Activated CD4-positive, CD25-positive, alpha-beta regulatory T cell treated with anti-CD3 and anti-CD28 coated beads, Interleukin-2, amount 50 U/mL, for 16 hours (primary cell): ENCODE results near the gene PAK6.

Experiments used
- DNase-seq: peaks from one replicate; pipeline ENCODE4 v3.0.0-alpha.2; 2020; ENCODE audit warnings: low read depth, low spot score

PAK6 gene

GRCh38 chr15:40241269-40242212, 2.7 kb downstream of the PAK6 start:
- no peak for DNase-seq

DNA sequence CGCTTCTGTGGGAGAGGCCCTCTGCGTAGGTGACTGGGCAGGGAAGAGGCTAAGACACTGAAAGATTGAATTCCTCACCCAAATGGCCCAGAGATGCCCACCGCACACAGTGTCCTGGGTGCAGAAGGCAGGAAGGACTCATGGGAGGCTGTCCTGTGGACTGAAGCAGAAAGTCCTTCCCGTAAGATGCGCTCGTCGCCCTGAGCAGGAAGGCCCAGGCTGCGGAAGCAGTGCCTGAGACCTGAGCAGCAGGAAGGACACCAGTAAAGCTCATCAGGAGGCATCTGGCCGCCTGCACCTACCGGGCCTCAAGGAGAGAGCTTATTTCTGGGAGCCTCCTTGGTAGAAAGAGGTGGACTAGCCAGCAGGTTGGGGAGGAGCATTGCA, 3.3 kb downstream of the PAK6 start:
- DNase-seq: no peak

DNA sequence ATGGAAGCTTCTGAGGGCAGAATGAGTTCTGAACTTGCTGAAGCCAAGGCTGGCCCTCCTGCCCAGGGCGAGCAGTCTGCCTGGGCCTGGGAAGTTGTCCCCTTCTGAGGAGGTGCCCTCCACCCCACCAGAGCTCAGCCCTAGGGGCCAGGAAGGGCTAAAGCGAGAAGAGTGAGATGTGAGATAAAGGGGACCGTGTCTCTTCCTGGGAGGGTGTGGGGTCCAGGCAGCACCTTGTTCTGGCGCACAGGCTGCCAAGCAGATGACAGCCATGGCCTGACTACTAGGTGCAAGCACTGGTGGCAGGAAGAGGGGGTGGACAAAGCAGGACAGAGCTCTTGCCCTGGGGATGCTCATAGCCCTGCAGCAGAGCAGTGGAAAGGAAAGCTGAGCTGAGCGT, 3.7 kb downstream of the PAK6 start:
- no peak for DNase-seq

DNA sequence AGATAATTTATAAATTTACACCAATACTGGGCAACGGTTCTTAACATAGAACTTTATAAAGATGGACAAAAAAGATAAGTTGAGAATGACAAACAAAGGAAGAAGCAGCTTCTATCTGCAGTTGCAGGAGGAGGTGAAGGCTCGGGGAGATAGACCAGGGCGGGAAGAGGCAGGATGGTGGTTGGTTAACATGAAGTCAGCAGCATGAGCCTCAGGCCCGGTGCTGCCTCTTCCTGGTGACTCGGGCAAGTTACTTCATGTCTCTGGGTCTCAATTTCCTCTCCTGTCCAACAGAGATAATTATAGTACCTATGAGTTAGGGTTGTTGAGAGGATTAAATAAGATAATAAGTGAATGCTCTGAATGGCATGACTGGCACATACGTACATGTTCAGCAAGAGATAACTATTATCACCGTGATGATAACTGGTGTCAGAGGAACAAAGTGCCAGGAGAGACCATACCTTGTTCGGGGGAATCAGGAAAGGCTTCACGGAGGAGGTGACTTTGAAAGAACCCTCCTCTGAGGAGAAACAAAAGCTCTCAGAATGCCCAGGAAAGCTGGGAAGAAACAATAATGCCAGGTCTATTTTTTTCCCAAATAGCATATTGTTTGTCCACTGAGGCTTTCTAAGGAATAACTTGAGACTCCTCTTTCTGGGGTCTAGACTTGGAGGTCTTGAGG, 4.4 kb downstream of the PAK6 start:
- DNase-seq: no peak

- DNase-seq: no peak
Measured at GRCh38 chr15:40244961-40245523, 6.2 kb downstream of the PAK6 start.

DNA sequence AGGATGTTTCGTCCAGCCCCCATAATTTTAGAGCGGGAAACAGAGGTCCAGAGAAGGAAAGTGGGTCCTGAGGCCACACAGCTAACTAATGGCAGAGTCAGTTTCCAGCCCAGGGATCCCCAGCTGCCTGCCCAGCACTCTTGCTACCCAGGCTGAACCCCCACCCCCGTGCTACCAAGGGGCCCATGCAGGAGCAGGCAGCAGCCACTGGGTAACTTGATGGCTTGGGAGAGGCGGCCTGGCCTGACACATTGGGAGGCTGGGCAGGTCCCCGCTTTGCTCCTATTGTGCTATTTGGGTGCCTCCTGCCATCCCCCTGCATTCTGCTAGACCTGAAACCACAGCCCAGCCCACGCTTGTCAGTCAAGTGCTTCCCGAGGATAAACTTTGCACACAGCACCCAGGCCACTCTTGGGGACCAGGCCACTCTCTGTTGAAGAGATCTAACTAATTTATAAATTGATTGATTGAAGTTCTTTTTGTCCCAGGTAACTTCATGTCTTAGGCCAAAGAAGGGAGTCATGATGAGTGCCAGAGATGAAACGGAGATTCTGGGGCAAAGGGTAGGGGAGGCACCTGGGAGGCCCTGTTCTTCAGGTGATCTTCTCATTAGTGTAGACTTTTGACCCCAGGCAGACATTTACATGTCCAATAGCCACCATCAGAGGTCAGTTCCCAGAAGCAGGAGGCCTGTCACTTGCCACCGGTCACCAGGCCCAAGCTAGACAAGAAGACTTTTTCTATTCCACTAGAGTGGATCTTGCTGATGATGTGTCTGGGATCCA, 7.0 kb downstream of the PAK6 start:
- DNase-seq: no peak

DNA sequence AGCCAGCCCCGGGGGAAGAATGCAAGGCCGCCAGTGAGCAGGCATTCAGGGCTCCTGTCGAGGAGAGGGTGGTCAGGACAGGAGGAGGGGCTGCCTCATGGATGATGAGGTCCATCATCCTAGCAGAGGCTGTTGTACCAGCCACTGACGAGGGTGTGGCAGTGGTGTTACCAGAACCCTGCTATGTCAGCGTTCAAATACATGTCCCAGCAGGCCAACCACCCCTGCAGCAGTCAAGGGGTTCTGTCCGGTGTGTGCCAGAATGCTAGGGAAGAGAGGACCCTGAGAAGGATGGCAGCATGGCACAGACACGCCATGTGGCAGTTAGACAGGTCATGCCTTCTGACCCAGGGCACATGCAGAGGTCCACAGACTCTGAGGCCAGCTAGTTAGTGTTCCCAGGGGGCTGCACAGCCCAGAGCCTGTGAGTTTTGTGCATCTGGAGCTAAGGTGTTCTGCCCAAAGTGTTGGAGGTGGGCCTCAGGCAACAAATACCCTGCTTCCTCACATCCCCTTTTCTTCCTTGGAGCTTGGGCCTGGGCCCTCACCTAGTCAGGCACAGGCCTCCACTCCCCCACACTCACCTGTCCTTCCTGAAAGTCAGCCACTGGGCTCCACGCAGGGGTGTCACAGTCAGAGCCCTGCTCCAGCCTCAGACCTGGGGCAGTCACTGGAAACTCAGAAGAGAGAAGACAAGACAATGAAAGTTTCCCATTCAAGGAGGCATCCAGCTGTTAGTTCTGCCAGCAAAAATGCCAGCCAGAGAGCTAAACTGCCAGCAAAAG, 7.8 kb downstream of the PAK6 start:
- no peak for DNase-seq

DNA sequence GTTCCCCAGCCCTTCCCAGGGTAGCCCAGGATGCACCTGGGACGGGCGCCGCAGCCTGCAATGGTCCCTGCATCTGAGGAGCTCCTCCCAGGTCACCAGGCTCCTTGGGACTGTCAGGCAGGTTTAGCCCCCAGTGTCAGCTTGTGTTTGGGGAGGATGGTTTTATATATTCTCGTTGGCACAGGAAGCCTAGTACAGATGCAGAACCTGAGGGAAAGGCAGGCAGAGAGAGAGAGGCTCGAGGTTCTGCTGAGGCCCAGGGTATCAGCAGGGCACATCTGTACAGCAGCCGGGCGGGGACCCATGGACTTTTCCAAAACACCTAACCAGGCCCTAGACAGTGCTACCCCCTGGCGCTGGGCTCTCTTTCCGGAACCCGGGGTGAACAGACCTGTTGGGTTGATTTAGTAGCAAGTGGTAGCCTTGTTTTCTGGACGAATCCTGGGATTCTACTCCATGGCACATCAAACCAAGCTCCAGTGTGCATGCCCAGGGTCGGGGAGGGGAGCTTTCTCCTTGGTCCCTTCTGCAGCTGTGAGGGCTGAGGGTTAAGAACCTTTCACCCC, 8.6 kb downstream of the PAK6 start:
- no peak for DNase-seq

- no peak for DNase-seq
Measured at GRCh38 chr15:40248006-40248783, 9.3 kb downstream of the PAK6 start.

DNA sequence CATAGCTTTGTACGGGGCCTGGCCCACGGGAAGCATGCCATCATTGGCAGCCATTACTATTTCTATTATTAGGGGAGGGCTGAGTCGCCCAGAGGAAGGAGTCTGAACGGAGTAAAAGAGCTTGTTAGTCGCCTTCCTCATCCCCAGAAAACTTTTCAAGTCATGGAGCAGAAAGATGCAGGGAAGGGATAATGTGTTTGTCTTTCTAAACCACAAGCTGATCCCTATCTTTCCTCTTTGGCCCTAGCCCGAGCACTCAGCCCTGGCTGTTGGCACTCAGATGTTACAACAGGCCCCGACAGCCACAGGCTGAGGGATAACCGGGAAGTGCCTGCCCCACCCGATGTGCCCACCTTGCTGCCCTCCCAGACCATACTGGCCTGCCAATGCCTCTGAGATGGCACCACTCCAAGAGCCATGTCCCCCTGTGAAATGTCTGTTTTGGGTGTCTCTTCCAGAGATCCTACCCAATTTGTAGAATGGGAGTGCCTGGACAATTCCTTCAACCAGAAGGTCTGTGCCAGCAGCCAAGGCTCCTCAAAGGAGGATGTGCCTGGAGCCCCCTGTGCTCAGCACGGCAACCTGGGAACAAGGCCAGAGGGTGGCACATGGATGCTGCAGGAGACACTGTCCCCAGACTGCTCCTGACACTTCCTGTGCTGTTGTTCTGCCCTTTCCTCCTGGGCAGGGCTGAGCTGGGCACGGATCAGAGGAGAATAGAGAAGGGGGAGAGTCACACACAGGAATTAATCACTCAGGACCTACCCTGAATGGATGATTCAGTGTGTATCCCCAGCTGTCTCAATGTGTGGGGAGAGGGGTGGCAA, 10.8 kb downstream of the PAK6 start:
- no peak for DNase-seq

GRCh38 chr15:40250304-40250656, 11.4 kb downstream of the PAK6 start:
- no peak for DNase-seq

DNA sequence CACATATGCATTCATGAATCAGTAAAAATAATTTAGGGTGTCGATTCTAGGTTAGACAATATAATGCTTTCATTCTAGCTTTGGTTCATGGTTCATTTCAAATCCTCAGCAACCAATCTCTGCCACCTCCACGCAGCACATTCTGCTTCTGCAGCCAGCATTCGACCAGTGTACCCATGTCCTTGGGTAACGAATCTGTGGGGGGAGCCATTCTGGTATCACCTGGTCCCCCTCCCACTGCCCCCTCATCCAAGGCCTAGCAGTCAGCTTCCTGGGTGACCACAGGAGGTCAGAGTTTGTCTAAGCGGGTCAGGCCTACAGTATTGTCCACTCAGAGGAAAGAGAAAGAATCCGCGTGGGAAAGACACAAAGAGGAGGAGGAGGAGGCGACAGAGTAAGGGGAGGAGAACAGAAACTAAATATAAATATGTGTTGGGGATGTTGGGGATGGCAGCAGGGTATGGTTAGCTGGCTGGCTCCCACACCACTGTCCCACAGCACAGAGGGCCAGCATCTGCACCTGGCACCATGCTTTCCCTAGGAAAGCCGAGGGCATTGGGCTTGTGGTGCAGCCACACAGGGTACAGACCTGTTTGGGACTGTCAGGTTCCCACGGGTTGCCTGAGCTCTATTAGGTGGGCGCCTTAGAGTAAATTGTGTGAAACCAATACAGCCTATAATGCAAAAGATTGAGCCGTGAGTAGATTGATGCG, 12.1 kb downstream of the PAK6 start:
- DNase-seq: no peak

GRCh38 chr15:40251486-40252140, 12.8 kb downstream of the PAK6 start:
- DNase-seq: no peak

- no peak for DNase-seq
Measured at GRCh38 chr15:40252141-40252437, 13.2 kb downstream of the PAK6 start.

GRCh38 chr15:40252438-40253166, 13.7 kb downstream of the PAK6 start:
- DNase-seq: no peak

GRCh38 chr15:40253167-40253790, 14.4 kb downstream of the PAK6 start:
- DNase-seq: no peak

DNA sequence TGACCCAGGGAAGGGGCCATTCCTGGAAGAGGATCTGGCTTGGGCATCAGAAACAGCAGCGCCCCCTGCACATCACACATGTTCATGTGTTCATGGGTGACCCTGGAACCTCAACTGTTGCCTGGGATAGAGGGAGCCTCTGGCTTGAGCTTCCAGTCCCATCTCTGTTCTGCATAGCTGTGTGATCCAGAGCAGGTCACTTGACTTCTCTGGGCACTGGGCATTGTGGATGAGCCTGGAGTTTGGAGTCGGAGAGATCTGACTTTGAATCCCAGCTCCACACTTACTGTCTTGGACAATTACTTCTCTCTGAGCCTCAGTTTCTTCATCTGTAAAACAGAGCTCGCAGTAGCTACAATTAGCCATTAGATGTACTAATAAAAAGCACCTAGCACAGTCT, 15.6 kb downstream of the PAK6 start:
- DNase-seq: no peak
